H1 (cell line): ENCODE data around the gene SLC2A8.

Experiments
- BRCA1 ChIP-seq: IDR thresholded peaks from 2 replicates; pipeline ENCODE4 v1.6.1; 2012; ENCODE audit warnings: low read depth, low read length, improper control_type of control experiment
- JUND ChIP-seq: IDR thresholded peaks from 2 replicates; pipeline ENCODE4 v1.6.1; 2011; ENCODE audit warnings: mild to moderate bottlenecking, improper control_type of control experiment, low read length
- MAX ChIP-seq: IDR thresholded peaks from 2 replicates; pipeline ENCODE4 v1.6.1; 2012; ENCODE audit warnings: inconsistent platforms
- NANOG ChIP-seq: IDR thresholded peaks from 2 replicates; pipeline ENCODE4 v1.6.1; 2011; ENCODE audit warnings: low read length, low read depth, mild to moderate bottlenecking, inconsistent platforms; ENCODE audit not compliant: insufficient read depth, poor library complexity, severe bottlenecking
- NRF1 ChIP-seq: IDR thresholded peaks from 2 replicates; pipeline ENCODE4 v1.6.1; 2011; ENCODE audit warnings: mild to moderate bottlenecking, low read depth, low read length, improper control_type of control experiment
- PHF8 ChIP-seq: fragments of 200-600 bp; sonication (generic); conservative IDR thresholded peaks from 2 replicates; pipeline ENCODE4 v1.7.1; 2012; ENCODE audit warnings: low read depth, mild to moderate bottlenecking, inconsistent platforms, low read length, moderate library complexity
- TAF1 ChIP-seq: IDR thresholded peaks from 2 replicates; pipeline ENCODE4 v1.6.1; 2011; ENCODE audit warnings: mild to moderate bottlenecking, low read depth, low read length
- YY1 ChIP-seq: IDR thresholded peaks from 2 replicates; pipeline ENCODE4 v1.6.1; 2011; ENCODE audit warnings: low read depth, mild to moderate bottlenecking, low read length
- TF ChIP-seq, protein P1 (sequence below), 3 experiments: IDR thresholded peaks; 1 replicate in 2 of 3; 2 replicates in 1 of 3; pipeline versions ENCODE4 v1.5.1 to v1.6.1; 2011; ENCODE audit warnings: low read length in 3 of 3, mild to moderate bottlenecking in 3 of 3, inconsistent platforms in 2 of 3, low read depth in 1 of 3, moderate library complexity in 1 of 3; ENCODE audit not compliant: insufficient read depth in 1 of 3; ENCODE audit errors: control extremely low read depth in 1 of 3
- TF ChIP-seq, protein P2 (sequence below): IDR thresholded peaks from 2 replicates; pipeline ENCODE4 v1.6.1; 2012; ENCODE audit warnings: low read length, inconsistent platforms

GRCh38 chr9:127366594-127366993 is 30.4 kb upstream of the SLC2A8 start:
- TF ChIP-seq PHF8 (no peak), MAX (no peak), BRCA1 (no peak), YY1 (no peak), TAF1 (no peak), JUND (no peak), NRF1 (no peak), NANOG (no peak)
- TF ChIP-seq, protein P1, sequence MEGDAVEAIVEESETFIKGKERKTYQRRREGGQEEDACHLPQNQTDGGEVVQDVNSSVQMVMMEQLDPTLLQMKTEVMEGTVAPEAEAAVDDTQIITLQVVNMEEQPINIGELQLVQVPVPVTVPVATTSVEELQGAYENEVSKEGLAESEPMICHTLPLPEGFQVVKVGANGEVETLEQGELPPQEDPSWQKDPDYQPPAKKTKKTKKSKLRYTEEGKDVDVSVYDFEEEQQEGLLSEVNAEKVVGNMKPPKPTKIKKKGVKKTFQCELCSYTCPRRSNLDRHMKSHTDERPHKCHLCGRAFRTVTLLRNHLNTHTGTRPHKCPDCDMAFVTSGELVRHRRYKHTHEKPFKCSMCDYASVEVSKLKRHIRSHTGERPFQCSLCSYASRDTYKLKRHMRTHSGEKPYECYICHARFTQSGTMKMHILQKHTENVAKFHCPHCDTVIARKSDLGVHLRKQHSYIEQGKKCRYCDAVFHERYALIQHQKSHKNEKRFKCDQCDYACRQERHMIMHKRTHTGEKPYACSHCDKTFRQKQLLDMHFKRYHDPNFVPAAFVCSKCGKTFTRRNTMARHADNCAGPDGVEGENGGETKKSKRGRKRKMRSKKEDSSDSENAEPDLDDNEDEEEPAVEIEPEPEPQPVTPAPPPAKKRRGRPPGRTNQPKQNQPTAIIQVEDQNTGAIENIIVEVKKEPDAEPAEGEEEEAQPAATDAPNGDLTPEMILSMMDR (IDR thresholded peaks at IDR 0.05; ENCODE audit: control extremely low read depth in 1 of 3, insufficient read depth in 1 of 3, low read depth in 1 of 3, low read length in 3 of 3) = no peak
- TF ChIP-seq, protein P2, sequence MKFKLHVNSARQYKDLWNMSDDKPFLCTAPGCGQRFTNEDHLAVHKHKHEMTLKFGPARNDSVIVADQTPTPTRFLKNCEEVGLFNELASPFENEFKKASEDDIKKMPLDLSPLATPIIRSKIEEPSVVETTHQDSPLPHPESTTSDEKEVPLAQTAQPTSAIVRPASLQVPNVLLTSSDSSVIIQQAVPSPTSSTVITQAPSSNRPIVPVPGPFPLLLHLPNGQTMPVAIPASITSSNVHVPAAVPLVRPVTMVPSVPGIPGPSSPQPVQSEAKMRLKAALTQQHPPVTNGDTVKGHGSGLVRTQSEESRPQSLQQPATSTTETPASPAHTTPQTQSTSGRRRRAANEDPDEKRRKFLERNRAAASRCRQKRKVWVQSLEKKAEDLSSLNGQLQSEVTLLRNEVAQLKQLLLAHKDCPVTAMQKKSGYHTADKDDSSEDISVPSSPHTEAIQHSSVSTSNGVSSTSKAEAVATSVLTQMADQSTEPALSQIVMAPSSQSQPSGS = no peak
